Type B pancreatic cell (in vitro differentiated cells): ENCODE results near the gene PRPSAP2. TPM values are rescaled to one million over a fixed set of nuclear protein-coding genes. Genes with fewer than 3 reads are reported as not detected.

Source experiments
- DNase-seq: peaks from one replicate; pipeline ENCODE4 v3.0.0; 2021; ENCODE audit warnings: mixed read lengths; ENCODE audit not compliant: unreplicated experiment; ENCODE audit errors: extremely low spot score
- H3K27ac Mint-ChIP-seq: 2 replicates; pipeline ENCODE4 v1.8.0; 2021; ENCODE audit warnings: mild to moderate bottlenecking, mixed read lengths
- H3K27me3 Mint-ChIP-seq: 2 replicates; pipeline ENCODE4 v1.8.0; 2021; ENCODE audit warnings: mixed read lengths
- H3K36me3 Mint-ChIP-seq: 2 replicates; pipeline ENCODE4 v1.8.0; 2021; ENCODE audit warnings: mixed read lengths
- H3K4me1 Mint-ChIP-seq: one replicate; pipeline ENCODE4 v1.8.0; 2021; ENCODE audit warnings: mixed read lengths; ENCODE audit not compliant: unreplicated experiment
- H3K4me3 Mint-ChIP-seq: 2 replicates; pipeline ENCODE4 v1.8.0; 2021; ENCODE audit warnings: mild to moderate bottlenecking, mixed read lengths
- H3K9me3 Mint-ChIP-seq: 2 replicates; pipeline ENCODE4 v1.8.0; 2021; ENCODE audit warnings: mixed read lengths
- total RNA-seq: library from RNA; stranded (reverse); gene quantifications from 2 replicates; pipeline ENCODE4 v1.2.1, GENCODE V29; 2021; ENCODE audit warnings: low replicate concordance
- TF ChIP-seq, protein P1 (sequence below): fragments of 200-600 bp; sonication (generic); conservative IDR thresholded peaks from 2 replicates; pipeline ENCODE4 v1.5.0; 2021; ENCODE audit warnings: antibody characterized with exemption, mild to moderate bottlenecking

Gene PRPSAP2
- total RNA-seq, 1 donor from 2014 or later: 50.7 TPM

DNA sequence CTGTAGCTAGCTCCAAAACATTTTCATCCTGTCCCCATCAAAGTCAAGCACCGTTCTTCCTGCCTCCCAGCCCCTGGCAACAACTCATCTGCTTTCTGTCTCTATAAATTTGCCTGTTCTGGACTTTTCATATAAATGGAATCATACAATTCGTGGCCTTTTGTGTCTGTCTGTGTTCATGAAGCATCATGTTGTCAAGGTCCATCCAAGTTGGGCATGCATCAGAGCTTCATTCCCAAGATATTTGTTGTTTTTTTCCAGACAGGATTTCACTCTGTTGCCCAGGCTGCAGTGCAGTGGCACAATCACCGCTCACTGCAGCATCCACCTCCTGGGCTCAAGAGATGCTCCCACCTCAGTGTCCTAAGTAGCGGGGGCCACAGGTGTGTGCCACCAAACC, 99.9 kb downstream of the PRPSAP2 start:
- DNase-seq: no peak
- TF ChIP-seq, protein P1, sequence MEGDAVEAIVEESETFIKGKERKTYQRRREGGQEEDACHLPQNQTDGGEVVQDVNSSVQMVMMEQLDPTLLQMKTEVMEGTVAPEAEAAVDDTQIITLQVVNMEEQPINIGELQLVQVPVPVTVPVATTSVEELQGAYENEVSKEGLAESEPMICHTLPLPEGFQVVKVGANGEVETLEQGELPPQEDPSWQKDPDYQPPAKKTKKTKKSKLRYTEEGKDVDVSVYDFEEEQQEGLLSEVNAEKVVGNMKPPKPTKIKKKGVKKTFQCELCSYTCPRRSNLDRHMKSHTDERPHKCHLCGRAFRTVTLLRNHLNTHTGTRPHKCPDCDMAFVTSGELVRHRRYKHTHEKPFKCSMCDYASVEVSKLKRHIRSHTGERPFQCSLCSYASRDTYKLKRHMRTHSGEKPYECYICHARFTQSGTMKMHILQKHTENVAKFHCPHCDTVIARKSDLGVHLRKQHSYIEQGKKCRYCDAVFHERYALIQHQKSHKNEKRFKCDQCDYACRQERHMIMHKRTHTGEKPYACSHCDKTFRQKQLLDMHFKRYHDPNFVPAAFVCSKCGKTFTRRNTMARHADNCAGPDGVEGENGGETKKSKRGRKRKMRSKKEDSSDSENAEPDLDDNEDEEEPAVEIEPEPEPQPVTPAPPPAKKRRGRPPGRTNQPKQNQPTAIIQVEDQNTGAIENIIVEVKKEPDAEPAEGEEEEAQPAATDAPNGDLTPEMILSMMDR: no peak
- H3K36me3 Mint-ChIP-seq: no peaks in the 10 kb centered on the region

DNA sequence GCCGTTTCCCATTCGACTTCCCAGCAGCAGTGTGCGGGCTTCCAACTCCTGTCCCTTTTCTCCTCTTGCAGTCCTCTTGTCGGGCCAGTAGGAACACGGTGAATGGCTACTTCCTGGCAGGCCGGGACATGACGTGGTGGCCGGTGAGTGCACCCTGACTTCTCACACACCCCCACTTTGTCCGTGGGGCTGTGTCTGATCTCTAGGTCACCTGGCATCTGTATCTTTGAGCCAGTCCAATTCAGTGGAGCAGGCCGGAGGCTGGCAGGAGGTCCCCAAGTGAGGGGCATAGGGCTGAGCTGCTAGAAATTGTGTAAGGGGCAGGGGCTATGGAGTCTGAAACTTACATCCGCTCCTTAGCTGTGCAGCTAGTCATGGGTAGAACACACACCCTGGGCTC, 100.7 kb downstream of the PRPSAP2 start:
- H3K9me3 Mint-ChIP-seq: no peaks in the 10 kb centered on the region
- H3K36me3 Mint-ChIP-seq: no peaks in the 10 kb centered on the region
- peaks cover 23% of the 10 kb centered on the region for H3K4me1 Mint-ChIP-seq
- DNase-seq: no peak
- TF ChIP-seq, protein P1: no peak
- H3K27me3 Mint-ChIP-seq: peaks cover 3% of the 10 kb centered on the region
- H3K4me3 Mint-ChIP-seq: no peak overlapping the region
- no peak overlapping the region for H3K27ac Mint-ChIP-seq

More for the DNA sequence above, 99.9 kb downstream of the PRPSAP2 start:
- Mint-ChIP-seq H3K27ac (no peak overlapping the region), H3K27me3 (peaks cover 3% of the 10 kb centered on the region), H3K9me3 (no peaks in the 10 kb centered on the region), H3K4me3 (no peak overlapping the region), H3K4me1 (peaks cover 21% of the 10 kb centered on the region)

DNA sequence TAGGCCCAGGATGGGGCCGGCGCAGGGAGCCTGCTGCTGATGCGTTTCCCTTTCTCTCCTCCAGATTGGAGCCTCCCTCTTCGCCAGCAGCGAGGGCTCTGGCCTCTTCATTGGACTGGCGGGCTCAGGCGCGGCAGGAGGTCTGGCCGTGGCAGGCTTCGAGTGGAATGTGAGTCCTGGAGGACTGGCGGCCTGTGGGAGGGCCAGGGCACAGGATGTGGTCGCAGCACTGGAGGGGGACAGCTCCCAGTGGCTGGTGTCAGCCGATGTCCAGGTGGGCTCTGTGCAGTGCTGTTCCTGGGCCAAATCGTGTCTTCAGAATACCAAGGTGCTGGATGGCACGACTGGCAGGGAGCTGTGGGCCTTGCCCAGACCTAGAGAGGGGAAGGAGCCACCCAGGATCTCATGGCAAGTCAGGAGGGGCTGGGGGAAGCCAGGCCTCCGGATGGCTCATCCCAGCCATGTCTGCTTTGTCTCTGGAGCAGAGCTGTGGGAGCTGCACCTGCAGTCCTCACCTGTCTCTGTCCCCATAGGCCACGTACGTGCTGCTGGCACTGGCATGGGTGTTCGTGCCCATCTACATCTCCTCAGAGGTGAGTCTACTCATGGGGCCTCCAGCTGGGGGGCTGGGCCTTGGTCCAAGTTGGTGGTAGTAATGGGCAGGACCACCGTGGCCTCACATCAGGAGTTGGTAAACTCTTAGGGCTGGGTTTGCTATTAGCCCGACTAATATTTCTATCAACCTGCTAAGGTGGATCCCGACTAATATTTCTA, 101.3 kb downstream of the PRPSAP2 start:
- Mint-ChIP-seq H3K4me1 (peaks cover 23% of the 10 kb centered on the region), H3K4me3 (no peak overlapping the region), H3K9me3 (no peaks in the 10 kb centered on the region)

DNA sequence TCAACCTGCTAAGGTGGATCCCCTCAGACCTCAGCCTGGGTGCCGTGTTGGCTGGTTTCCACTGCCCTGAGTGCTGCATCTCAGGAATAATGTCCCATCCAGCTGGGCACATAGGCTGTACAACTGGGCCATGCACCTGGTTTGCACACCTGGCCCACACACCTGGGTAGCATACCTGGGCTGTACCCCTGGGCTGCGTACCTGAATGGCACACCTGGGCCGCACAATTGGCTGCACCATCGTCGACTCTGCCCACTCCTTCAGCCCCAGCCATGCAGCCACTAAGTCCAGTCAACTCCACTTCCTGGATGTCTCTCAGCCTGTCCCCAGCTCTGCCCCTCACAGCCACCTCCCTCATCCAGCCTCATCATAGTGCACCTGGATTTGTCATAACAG, 101.9 kb downstream of the PRPSAP2 start:
- Mint-ChIP-seq H3K27me3 (peaks cover 3% of the 10 kb centered on the region), H3K9me3 (no peaks in the 10 kb centered on the region), H3K27ac (peak overlapping the region; percentile 23), H3K4me3 (no peak overlapping the region), H3K36me3 (no peaks in the 10 kb centered on the region), H3K4me1 (peaks cover 23% of the 10 kb centered on the region)
- TF ChIP-seq, protein P1: no peak
- DNase-seq: no peak

More for the DNA sequence above, 101.3 kb downstream of the PRPSAP2 start:
- no peak for DNase-seq
- TF ChIP-seq, protein P1: no peak
- H3K36me3 Mint-ChIP-seq: no peaks in the 10 kb centered on the region
- H3K27ac Mint-ChIP-seq: no peak overlapping the region
- peaks cover 3% of the 10 kb centered on the region for H3K27me3 Mint-ChIP-seq

DNA sequence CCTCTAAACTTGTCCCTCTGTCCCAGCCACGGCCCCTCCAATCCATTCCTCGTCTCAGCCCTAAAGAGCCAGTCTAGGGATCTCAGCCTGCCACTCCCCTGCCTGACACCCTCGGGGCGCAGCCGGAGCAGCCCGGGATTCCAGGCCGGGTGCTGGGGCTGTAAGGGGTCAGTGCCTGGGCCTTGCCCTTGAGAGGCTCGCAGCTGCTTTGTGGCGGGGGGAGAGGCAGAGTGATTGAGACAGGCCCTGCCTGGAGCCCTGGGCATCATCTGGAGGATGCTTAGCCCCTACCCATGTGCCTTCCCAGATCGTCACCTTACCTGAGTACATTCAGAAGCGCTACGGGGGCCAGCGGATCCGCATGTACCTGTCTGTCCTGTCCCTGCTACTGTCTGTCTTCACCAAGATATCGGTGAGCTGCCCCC, 102.3 kb downstream of the PRPSAP2 start:
- peaks cover 3% of the 10 kb centered on the region for H3K27me3 Mint-ChIP-seq
- H3K27ac Mint-ChIP-seq: peak overlapping the region; percentile 23
- peaks cover 23% of the 10 kb centered on the region for H3K4me1 Mint-ChIP-seq
- no peaks in the 10 kb centered on the region for H3K36me3 Mint-ChIP-seq
- no peak for DNase-seq
- no peaks in the 10 kb centered on the region for H3K9me3 Mint-ChIP-seq
- TF ChIP-seq, protein P1: no peak
- H3K4me3 Mint-ChIP-seq: no peak overlapping the region
